Gastroesophageal sphincter (tissue), 3 donors: ENCODE data around the gene FAXC.

Experiments used
- CTCF ChIP-seq, 4 experiments: fragments of 200-600 bp in 2 of 4; fragments of 450-650 bp in 2 of 4; sonication (generic) in 1 of 4; IDR thresholded peaks; one replicate each; pipeline ENCODE4 v1.5.1; 2017 to 2019; ENCODE audit warnings: antibody characterized with exemption in 4 of 4, mild to moderate bottlenecking in 2 of 4, moderate library complexity in 2 of 4
- EP300 ChIP-seq: sonication (generic); formaldehyde crosslinking; IDR thresholded peaks from one replicate; pipeline ENCODE4 v1.6.1; 2017; ENCODE audit warnings: antibody characterized with exemption, mild to moderate bottlenecking
- POLR2A ChIP-seq, 2 donors: fragments of 450-650 bp; IDR thresholded peaks; one replicate each; pipeline ENCODE4 v1.6.1; 2017; ENCODE audit warnings: antibody characterized with exemption in 2 of 2, mild to moderate bottlenecking in 2 of 2, moderate library complexity in 1 of 2

DNA sequence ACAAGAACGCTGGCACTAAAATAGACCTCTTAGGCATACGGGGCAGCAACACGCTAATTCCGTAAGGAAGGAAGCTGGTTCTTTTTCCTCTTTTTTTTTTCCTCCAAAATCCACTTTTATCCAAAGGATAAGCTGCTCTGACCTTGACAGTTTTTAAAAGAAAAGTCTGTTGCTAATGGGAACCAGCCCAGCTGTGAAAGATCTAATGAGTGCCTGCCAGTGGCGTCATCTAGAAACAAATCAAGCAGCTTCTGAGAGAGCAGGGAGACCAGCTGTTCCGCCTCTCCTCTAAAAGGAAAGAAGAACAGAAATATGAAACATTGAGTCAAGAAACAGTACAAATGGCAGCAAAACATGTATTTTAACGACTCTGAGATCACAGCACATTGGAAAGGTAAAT, 78.6 kb downstream of the FAXC start:
- no peak for TF ChIP-seq CTCF (IDR thresholded peaks at IDR 0.05)
- TF ChIP-seq POLR2A (IDR thresholded peaks at IDR 0.05) = no peak
- TF ChIP-seq EP300 = no peak
